GM10266 (cell line): ENCODE measurements around the gene MUC2.

Source experiments
- DNase-seq: peaks from one replicate; pipeline ENCODE4 v3.0.0; 2012; ENCODE audit errors: extremely low spot score
- CTCF ChIP-seq: IDR thresholded peaks from 2 replicates; pipeline ENCODE4 v1.5.1; 2012; ENCODE audit warnings: mild to moderate bottlenecking, low read depth; ENCODE audit not compliant: control insufficient read depth, insufficient read depth; ENCODE audit errors: missing control alignments

MUC2 gene

GRCh38 chr11:1074244-1075221 lies at the start of gene MUC2:
Gene MUC2 (plus strand): TSS chr11:1074874.
- no peak for DNase-seq
- TF ChIP-seq CTCF: no peak

GRCh38 chr11:1025410-1026162 lies 49.1 kb upstream of the MUC2 start:
- no peak for TF ChIP-seq CTCF
- DNase-seq: no peak

GRCh38 chr11:1026163-1026450 lies 48.6 kb upstream of the MUC2 start:
- DNase-seq: no peak
- TF ChIP-seq CTCF: no peak

GRCh38 chr11:1026641-1027482 lies 47.8 kb upstream of the MUC2 start:
- DNase-seq: no peak
- TF ChIP-seq CTCF: no peak

GRCh38 chr11:1027483-1028290 lies 47.0 kb upstream of the MUC2 start:
- TF ChIP-seq CTCF: no peak
- DNase-seq: no peak

- no peak for TF ChIP-seq CTCF
- DNase-seq: no peak
These were observed 46.5 kb upstream of the MUC2 start for GRCh38 chr11:1028291-1028540.
